ENCODE results near the gene KCNH3.
"Not testable (repeated sequence)": the region's sequence is repeated elsewhere in the genome, so short reads cannot be mapped to it uniquely, and the experiment has no call there.

The KCNH3 gene

DNA sequence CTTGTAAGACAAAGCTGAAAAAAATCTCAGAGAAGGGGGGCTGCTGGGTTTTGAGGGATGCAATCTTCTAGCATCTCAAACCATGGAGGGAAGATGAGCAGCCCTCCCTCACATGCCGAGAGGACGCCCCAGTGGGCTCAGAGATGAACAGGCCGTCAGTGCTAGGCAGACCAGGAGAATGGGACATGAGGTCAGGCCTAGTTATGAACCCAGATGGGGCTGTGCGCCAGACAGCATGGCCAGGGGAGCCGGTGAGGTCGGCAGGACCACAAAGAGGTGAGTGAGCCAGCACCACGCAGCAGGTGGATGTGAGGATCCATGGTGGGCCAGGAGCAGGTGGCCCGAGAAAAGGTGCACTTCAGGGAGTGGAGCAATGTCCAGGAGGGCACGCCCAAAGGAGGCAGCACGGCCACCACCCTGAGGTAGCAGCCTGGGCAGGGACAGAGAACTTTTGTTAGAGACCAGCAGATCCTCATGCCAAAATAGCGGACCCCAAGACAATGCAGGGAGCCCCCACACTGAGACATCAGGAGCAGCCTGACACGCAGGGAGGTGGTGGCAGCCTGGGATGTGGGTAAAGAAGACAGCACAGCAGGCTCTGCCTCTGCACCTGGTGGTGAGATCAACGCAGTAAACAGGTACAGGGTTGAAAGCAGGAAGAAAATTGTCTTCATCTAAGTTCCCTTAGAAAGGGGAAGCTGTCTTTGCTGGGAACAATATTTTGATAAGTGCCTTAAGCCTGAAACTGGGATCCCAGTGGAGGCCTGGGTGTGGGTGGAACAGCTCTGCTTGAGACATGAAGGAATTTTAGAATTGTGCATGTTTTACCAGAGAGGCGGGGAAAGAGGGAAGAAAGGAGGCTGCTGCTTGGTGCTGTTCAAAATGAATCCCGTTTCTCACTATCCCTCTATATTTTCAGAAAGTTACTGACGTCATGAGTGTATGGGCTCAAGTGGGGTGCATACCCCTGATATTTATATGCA lies 46.9 kb downstream of the KCNH3 start:
- no peak for DNase-seq (ENCODE audit: low read depth)

DNA sequence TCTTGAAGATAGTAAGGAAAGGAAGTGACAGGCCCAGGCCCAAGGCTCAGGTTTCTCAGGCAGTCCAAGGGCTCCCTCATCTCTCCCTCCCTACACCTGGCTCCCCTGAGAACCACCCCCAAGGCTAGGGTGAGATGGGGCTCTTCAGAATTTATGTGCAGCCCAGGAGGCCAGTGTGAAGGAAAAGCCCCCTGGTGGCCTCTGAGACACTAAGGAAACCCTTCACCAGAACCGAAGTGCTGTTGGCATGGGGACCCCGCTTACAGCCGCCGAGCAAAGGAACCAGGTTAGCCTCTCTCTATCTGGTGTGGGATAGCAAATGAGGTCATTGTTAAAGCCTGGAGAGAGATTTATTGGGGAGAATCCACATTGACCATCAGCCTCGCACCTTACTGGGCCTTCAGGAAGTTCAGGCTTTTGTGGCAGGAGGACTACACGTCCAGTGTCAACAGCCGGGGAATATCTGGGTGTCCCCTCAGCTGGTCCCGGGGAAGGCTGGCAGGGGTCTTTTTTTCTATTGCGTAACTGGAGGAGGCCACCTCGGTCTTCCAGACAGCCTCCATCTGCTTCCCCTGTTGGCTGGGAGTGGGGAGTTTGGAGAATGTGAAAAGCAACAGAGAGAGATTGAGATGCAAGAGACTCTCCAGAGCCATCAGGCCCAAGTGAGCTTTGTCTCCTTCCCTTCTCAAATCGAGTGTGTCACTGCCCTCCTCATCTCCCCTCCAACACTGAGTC lies 48.5 kb downstream of the KCNH3 start:
- DNase-seq (ENCODE audit: low read depth): no peak

GRCh38 chr12:49588281-49588680 lies 49.5 kb downstream of the KCNH3 start:
- DNase-seq (ENCODE audit: low read depth): no peak

DNA sequence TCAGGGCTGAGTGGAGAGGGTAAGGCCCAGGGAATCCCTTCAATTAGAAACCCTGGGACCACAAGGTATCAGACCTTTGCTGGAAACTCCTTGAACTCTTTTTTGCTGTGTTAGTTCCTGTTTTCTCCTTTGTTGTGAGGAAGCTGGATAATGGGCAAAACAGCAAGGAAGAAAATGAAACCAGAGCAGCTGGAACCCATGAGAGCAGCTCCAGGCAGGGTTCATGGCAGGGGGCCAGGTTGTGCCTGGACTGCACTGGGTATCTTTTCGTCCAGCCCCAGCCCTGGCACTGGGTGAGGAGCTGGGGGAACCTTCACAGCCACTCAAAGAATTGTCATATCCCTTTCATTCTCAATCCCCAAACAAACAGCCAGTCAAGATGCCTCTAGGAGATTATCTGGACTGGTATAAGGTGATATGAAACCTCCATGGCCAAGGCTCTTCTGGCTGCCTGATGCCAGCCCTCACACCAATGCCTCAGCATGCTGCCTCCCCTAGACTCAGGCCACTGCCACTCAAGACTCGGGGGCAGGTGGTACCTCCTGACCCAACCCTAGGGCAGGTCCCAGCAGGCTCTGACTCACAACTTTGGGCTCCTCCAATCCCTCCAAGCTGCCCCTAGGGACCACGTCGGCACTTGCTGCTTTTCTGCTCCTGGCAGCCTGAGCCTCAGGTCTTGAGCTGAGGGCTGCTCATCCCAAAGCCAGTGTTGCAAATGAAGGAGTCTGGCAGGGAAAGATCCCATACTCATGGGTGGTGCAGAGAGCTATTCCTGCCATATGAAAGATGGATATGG lies 50.1 kb downstream of the KCNH3 start:
- DNase-seq (ENCODE audit: low read depth): no peak

DNA sequence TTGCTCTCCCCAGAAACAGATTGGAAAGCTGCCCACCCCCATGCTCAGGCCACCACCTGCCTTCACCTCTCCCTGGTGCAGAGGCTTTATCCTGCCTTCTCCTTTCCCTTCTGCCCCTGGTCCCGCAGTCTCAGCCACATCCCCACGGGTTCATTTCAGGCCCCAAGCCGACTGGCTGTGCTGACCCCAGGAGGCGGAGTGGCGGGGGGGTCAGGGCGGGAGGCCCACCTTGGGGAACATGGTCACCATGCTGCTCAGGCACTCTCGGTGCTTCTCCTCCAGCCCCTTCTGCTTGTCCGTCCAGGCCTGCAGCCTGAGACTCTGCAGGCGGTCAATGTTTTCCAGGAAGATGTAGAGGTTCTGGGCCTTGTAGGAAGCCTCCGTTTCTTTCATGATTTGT lies 59.7 kb downstream of the KCNH3 start:
- no peak for DNase-seq (ENCODE audit: low read depth)

GRCh38 chr12:49599961-49600360 lies 61.1 kb downstream of the KCNH3 start:
- no peak for DNase-seq (ENCODE audit: low read depth)

- no peak for DNase-seq (ENCODE audit: low read depth)
Measured at GRCh38 chr12:49603721-49604120, 64.9 kb downstream of the KCNH3 start.

DNA sequence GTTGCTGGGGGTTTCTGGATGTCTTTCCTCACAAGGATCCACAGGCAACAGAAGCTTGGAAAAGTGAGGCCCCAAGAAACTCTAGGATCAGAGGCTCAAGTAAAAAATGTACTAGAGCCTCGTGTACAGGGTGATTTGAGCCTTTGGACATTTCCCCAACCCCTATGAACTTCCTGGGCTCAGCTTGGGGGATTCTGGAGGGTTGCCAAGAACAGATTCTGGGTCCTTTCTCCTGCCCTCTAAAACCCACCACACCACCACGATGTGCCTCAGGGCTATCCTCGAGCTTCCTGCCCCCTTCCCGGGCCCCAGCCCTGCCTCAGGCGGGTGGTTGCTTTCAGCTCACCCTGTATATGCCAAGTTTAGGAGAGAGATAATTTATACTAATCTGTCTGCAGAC lies 66.0 kb downstream of the KCNH3 start:
- no peak for DNase-seq (ENCODE audit: low read depth)

GRCh38 chr12:49605539-49605938 lies 66.7 kb downstream of the KCNH3 start, which contains the start of gene FAM186B:
Gene FAM186B, minus strand, starts transcription at chr12:49605639. Its CDS starts 162 bp downstream, at chr12:49605477.
- DNase-seq (ENCODE audit: low read depth): not testable (repeated sequence)
